Measurements from ENCODE around the gene SPRY1. TPM values are rescaled to one million over a fixed set of nuclear protein-coding genes. Genes with fewer than 3 reads are reported as not detected.

The SPRY1 gene
- total RNA-seq, 2 experiments from 2014 or later: 7.4 to 7.8 TPM

- POLR2A ChIA-PET: no interaction called here
Measured at GRCh38 chr4:123405267-123405865, 8.8 kb downstream of the SPRY1 start.

GRCh38 chr4:123406872-123407271 lies 10.3 kb downstream of the SPRY1 start:
- DNase-seq: no peak
- ChIA-PET POLR2A (no interaction called here), CTCF (interaction anchor here (1.1 kb wide), 1 partner anchor 12 kb away, joined by 3 read pairs; no protein-coding TSS in a partner anchor)
- H3K36me3 Mint-ChIP-seq (ENCODE audit: low read depth): peaks cover 17% of the 10 kb centered on the region
- no peaks in the 10 kb centered on the region for H3K27me3 Mint-ChIP-seq
- H3K9me3 Mint-ChIP-seq: no peaks in the 10 kb centered on the region
- no peak overlapping the region for H3K27ac Mint-ChIP-seq
- H3K4me3 Mint-ChIP-seq: no peak overlapping the region
- H3K4me1 Mint-ChIP-seq: peaks cover 28% of the 10 kb centered on the region

More at GRCh38 chr4:123405267-123405865, 8.8 kb downstream of the SPRY1 start:
- H3K27ac Mint-ChIP-seq: no peak overlapping the region
- H3K4me1 Mint-ChIP-seq: peaks cover 26% of the 10 kb centered on the region
- H3K36me3 Mint-ChIP-seq (ENCODE audit: low read depth): peaks cover 23% of the 10 kb centered on the region
- no peak for DNase-seq
- no peak overlapping the region for H3K4me3 Mint-ChIP-seq
- H3K9me3 Mint-ChIP-seq: no peaks in the 10 kb centered on the region
- H3K27me3 Mint-ChIP-seq: no peaks in the 10 kb centered on the region
- CTCF ChIA-PET: no interaction called here

- peaks cover 35% of the 10 kb centered on the region for H3K4me1 Mint-ChIP-seq
- CTCF ChIA-PET: interaction anchor here (0.9 to 1.7 kb wide), 2 partner anchors 12 to 69 kb away, joined by 3 to 4 read pairs; partner anchors contain the start of gene SPRY1
- no peak for DNase-seq
- POLR2A ChIA-PET: no interaction called here
- no peaks in the 10 kb centered on the region for H3K27me3 Mint-ChIP-seq
- H3K4me3 Mint-ChIP-seq: no peak overlapping the region
- H3K9me3 Mint-ChIP-seq: no peaks in the 10 kb centered on the region
- H3K27ac Mint-ChIP-seq: no peak overlapping the region
- H3K36me3 Mint-ChIP-seq (ENCODE audit: low read depth): peaks cover 4% of the 10 kb centered on the region
Measured at GRCh38 chr4:123408471-123409084, 12.0 kb downstream of the SPRY1 start.

- Mint-ChIP-seq H3K27ac (no peak overlapping the region), H3K27me3 (no peaks in the 10 kb centered on the region), H3K36me3 (ENCODE audit: low read depth) (no peaks in the 10 kb centered on the region), H3K4me1 (peaks cover 39% of the 10 kb centered on the region), H3K4me3 (no peak overlapping the region), H3K9me3 (no peaks in the 10 kb centered on the region)
- ChIA-PET CTCF (interaction anchor here (1.1 to 1.7 kb wide), 3 partner anchors 8 to 68 kb away, joined by 4 read pairs; no protein-coding TSS in a partner anchor), POLR2A (no interaction called here)
- no peak for DNase-seq
Measured at GRCh38 chr4:123409334-123409733, 12.7 kb downstream of the SPRY1 start.

- POLR2A ChIA-PET: interaction anchor here (0.7 kb wide), 1 partner anchor 153 kb away, joined by 7 read pairs; no protein-coding TSS in a partner anchor
- no peaks in the 10 kb centered on the region for H3K27me3 Mint-ChIP-seq
Measured at GRCh38 chr4:123411514-123411913, 14.9 kb downstream of the SPRY1 start.

GRCh38 chr4:123412091-123412505 lies 15.5 kb downstream of the SPRY1 start:
- POLR2A ChIA-PET: interaction anchor here (0.7 kb wide), 1 partner anchor 154 kb away, joined by 7 read pairs; no protein-coding TSS in a partner anchor
- DNase-seq: no peak
- Mint-ChIP-seq H3K36me3 (ENCODE audit: low read depth) (peaks cover 4% of the 10 kb centered on the region), H3K27me3 (no peaks in the 10 kb centered on the region), H3K9me3 (no peaks in the 10 kb centered on the region), H3K4me1 (peaks cover 50% of the 10 kb centered on the region), H3K27ac (peak overlapping the region; percentile 84), H3K4me3 (peak overlapping the region; percentile 48)
- CTCF ChIA-PET: interaction anchor here (0.6 to 2.1 kb wide), 4 partner anchors 12 to 513 kb away, joined by 3 to 5 read pairs (median 3); no protein-coding TSS in a partner anchor

More at GRCh38 chr4:123411514-123411913, 14.9 kb downstream of the SPRY1 start:
- CTCF ChIA-PET: interaction anchor here (0.6 to 2.1 kb wide), 6 partner anchors 13 to 512 kb away, joined by 3 to 5 read pairs (median 3); no protein-coding TSS in a partner anchor
- Mint-ChIP-seq H3K9me3 (no peaks in the 10 kb centered on the region), H3K4me3 (no peak overlapping the region), H3K36me3 (ENCODE audit: low read depth) (peaks cover 4% of the 10 kb centered on the region), H3K4me1 (peaks cover 45% of the 10 kb centered on the region), H3K27ac (peak overlapping the region; percentile 84)
- DNase-seq: no peak

- no peak for DNase-seq
- Mint-ChIP-seq H3K36me3 (ENCODE audit: low read depth) (peaks cover 4% of the 10 kb centered on the region), H3K27ac (peak overlapping the region; percentile 84), H3K4me1 (peaks cover 57% of the 10 kb centered on the region), H3K27me3 (no peaks in the 10 kb centered on the region), H3K4me3 (peak overlapping the region; percentile 1), H3K9me3 (no peaks in the 10 kb centered on the region)
- POLR2A ChIA-PET: no interaction called here
- CTCF ChIA-PET: interaction anchor here (0.9 to 1.1 kb wide), 2 partner anchors 10 to 152 kb away, joined by 3 read pairs; no protein-coding TSS in a partner anchor
Measured at GRCh38 chr4:123412700-123413512, 16.3 kb downstream of the SPRY1 start.

- H3K9me3 Mint-ChIP-seq: no peaks in the 10 kb centered on the region
- H3K36me3 Mint-ChIP-seq (ENCODE audit: low read depth): peaks cover 4% of the 10 kb centered on the region
- H3K4me1 Mint-ChIP-seq: peaks cover 81% of the 10 kb centered on the region
- POLR2A ChIA-PET: no interaction called here
- DNase-seq: no peak
- no peak overlapping the region for H3K4me3 Mint-ChIP-seq
- peak overlapping the region; percentile 26 for H3K27ac Mint-ChIP-seq
- CTCF ChIA-PET: no interaction called here
- H3K27me3 Mint-ChIP-seq: no peaks in the 10 kb centered on the region
Measured at GRCh38 chr4:123415576-123415975, 19.0 kb downstream of the SPRY1 start.

- H3K9me3 Mint-ChIP-seq: no peaks in the 10 kb centered on the region
- peaks cover 82% of the 10 kb centered on the region for H3K4me1 Mint-ChIP-seq
- peak overlapping the region; percentile 26 for H3K27ac Mint-ChIP-seq
- H3K27me3 Mint-ChIP-seq: no peaks in the 10 kb centered on the region
- H3K36me3 Mint-ChIP-seq (ENCODE audit: low read depth): peaks cover 4% of the 10 kb centered on the region
- CTCF ChIA-PET: no interaction called here
- POLR2A ChIA-PET: no interaction called here
- H3K4me3 Mint-ChIP-seq: peak overlapping the region; percentile 2
- DNase-seq: peak; percentile 53
Measured at GRCh38 chr4:123415977-123416376, 19.4 kb downstream of the SPRY1 start.

GRCh38 chr4:123417813-123418212 lies 21.2 kb downstream of the SPRY1 start:
- DNase-seq: no peak
- H3K27me3 Mint-ChIP-seq: no peaks in the 10 kb centered on the region
- peaks cover 83% of the 10 kb centered on the region for H3K4me1 Mint-ChIP-seq
- no peak overlapping the region for H3K4me3 Mint-ChIP-seq
- H3K9me3 Mint-ChIP-seq: no peaks in the 10 kb centered on the region
- peaks cover 4% of the 10 kb centered on the region for H3K36me3 Mint-ChIP-seq (ENCODE audit: low read depth)
- peak overlapping the region; percentile 78 for H3K27ac Mint-ChIP-seq
- POLR2A ChIA-PET: no interaction called here
- CTCF ChIA-PET: interaction anchor here (1.0 to 1.7 kb wide), 3 partner anchors 11 to 16 kb away, joined by 3 to 5 read pairs (median 3); no protein-coding TSS in a partner anchor

- Mint-ChIP-seq H3K27me3 (no peaks in the 10 kb centered on the region), H3K4me3 (no peak overlapping the region), H3K36me3 (ENCODE audit: low read depth) (peaks cover 4% of the 10 kb centered on the region), H3K9me3 (no peaks in the 10 kb centered on the region), H3K27ac (peak overlapping the region; percentile 78), H3K4me1 (peaks cover 83% of the 10 kb centered on the region)
- peak; percentile 15 for DNase-seq
- POLR2A ChIA-PET: no interaction called here
- CTCF ChIA-PET: interaction anchor here (1.0 to 1.7 kb wide), 3 partner anchors 11 to 16 kb away, joined by 3 to 5 read pairs (median 3); no protein-coding TSS in a partner anchor
Measured at GRCh38 chr4:123418351-123418931, 21.8 kb downstream of the SPRY1 start.
